Pancreas (tissue), 10 donors: ENCODE measurements around the gene FAH. TPM values are rescaled to one million over a fixed set of nuclear protein-coding genes. Genes with fewer than 3 reads are reported as not detected.

Source experiments
- ATAC-seq, 4 donors: fragments of 200-7000 bp; cut with Tn5 transposase; one replicate each; pipeline versions ENCODE4 v1.8.0 to v1.9.1; 2020; ENCODE audit warnings: mild to moderate bottlenecking in 4 of 4, moderate library complexity in 4 of 4
- DNase-seq, 6 donors: peaks; one replicate each; pipeline ENCODE4 v3.0.0-alpha.2; 2020
- FAIRE-seq: peaks from 2 replicates; lab custom pipeline; 2012; peaks lifted over from hg19 to GRCh38; lab: Jason Lieb, UNC
- H3K27ac ChIP-seq, 4 donors: fragments of 200-600 bp; sonication (generic); 1 replicate in 3 of 4; 2 replicates in 1 of 4; pipeline versions ENCODE4 v1.5.0 to v1.8.0; 2020
- H3K27me3 ChIP-seq, 4 donors: fragments of 200-600 bp; one replicate each; pipeline ENCODE4 v1.8.0; 2021
- H3K36me3 ChIP-seq, 3 donors: fragments of 200-600 bp; sonication (generic) in 1 of 3; one replicate each; pipeline versions ENCODE4 v1.5.0 to v1.8.0; 2020 to 2021
- H3K4me1 ChIP-seq, 3 donors: fragments of 200-600 bp; one replicate each; pipeline ENCODE4 v1.8.0; 2021
- H3K4me3 ChIP-seq, 4 donors: fragments of 200-600 bp; sonication (generic) in 2 of 4; one replicate each; pipeline versions ENCODE4 v1.5.0 to v1.8.0; 2020 to 2021
- H3K9me3 ChIP-seq, 4 donors: fragments of 200-600 bp; one replicate each; pipeline ENCODE4 v1.8.0; 2021
- WGBS, 2 donors: extraction: QIAGEN DNeasy Blood & Tissue Kit; methylation state at CpG; one replicate each; pipeline ENCODE4 v1.1.7; 2013; 5-methylcytosine and 5-hydroxymethylcytosine counted together
- intact Hi-C, 3 donors: fragments of 100-400 bp; cut with DNase I; formaldehyde crosslinking; loops; one replicate each; pipeline versions ENCODE4 v1.11.1 to v1.14.2; 2022
- polyA plus RNA-seq, 2 donors: library from polyadenylated mRNA; stranded (reverse); fragments of 200-250 nt; gene quantifications; one replicate each; pipeline ENCODE4 v1.2.3, GENCODE V29; 2013
- total RNA-seq, 6 donors: library from RNA; stranded (reverse); fragmentation: NEBNext Ultra II Directional in 4 of 6; extraction: Animal tissue kit (Norgen Biotek cat#: 25700) in 4 of 6; gene quantifications; one replicate each; pipeline versions ENCODE4 v1.2.1 to v1.2.4, GENCODE V29; 2021 to 2023
- TF ChIP-seq, protein P1 (sequence below), 4 donors: fragments of 200-600 bp; sonication (generic) in 3 of 4; IDR thresholded peaks; one replicate each; pipeline versions ENCODE4 v1.5.0 to v1.8.0; 2021; ENCODE audit warnings: antibody characterized with exemption in 4 of 4
- donor health status: healthy with polysubstance abuse.
- donor health status: DM: no; HTN: no; CAD: no; lungs with moderate emphysema.
- donor health status: DM: no; HTN: no; CAD: no.
- donor health status: control.
- donor health status: control.
- donor health status: Bipolar disorder and iron deficiency.
- donor health status: DM: yes; HTN: yes; CAD: no.
- donor health status: DM: no; HTN: no; CAD: no.
- donor health status: DM: no; HTN: no; CAD: no.
- donor health status: DM: yes; HTN: yes; CAD: no.

The FAH gene
- total and polyA plus RNA-seq, 8 donors, result 5.0 to 22.9 (median 11.7) TPM

DNA sequence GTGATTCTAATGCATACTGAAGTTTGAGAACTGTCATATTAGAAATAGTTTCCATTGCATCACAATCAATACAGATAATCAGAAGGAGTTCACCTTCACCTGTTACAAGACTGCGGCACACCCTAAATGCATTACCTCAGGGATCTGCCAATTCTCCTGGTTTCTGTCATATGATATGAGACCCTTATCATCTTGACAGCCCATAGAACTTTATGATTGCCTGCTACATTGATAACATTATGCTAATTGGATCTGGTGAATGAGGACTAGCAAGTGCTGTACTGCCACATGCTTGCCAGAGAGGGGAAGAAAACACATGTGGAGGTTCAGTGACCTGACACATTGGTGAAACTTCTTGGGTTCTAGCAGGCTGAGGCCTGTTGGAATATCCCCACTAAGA is 41.4 kb downstream of the FAH start:
- no peaks in the 10 kb centered on the region for H3K27me3 ChIP-seq
- ATAC-seq (no peak), DNase-seq (no peak), FAIRE-seq (no peak)
- H3K4me1 ChIP-seq, result no peaks in the 10 kb centered on the region
- 77 to 100% methylated on average over 1 of the region's 1 CpG for WGBS, 2 donors
- TF ChIP-seq, protein P1, sequence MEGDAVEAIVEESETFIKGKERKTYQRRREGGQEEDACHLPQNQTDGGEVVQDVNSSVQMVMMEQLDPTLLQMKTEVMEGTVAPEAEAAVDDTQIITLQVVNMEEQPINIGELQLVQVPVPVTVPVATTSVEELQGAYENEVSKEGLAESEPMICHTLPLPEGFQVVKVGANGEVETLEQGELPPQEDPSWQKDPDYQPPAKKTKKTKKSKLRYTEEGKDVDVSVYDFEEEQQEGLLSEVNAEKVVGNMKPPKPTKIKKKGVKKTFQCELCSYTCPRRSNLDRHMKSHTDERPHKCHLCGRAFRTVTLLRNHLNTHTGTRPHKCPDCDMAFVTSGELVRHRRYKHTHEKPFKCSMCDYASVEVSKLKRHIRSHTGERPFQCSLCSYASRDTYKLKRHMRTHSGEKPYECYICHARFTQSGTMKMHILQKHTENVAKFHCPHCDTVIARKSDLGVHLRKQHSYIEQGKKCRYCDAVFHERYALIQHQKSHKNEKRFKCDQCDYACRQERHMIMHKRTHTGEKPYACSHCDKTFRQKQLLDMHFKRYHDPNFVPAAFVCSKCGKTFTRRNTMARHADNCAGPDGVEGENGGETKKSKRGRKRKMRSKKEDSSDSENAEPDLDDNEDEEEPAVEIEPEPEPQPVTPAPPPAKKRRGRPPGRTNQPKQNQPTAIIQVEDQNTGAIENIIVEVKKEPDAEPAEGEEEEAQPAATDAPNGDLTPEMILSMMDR (IDR thresholded peaks at IDR 0.05), result no peak
- no peak overlapping the region for H3K27ac ChIP-seq
- no peak overlapping the region for H3K4me3 ChIP-seq
- intact Hi-C loops, result no loop called here
- H3K9me3 ChIP-seq, result no peaks in the 10 kb centered on the region
- H3K36me3 ChIP-seq, result no peaks in the 10 kb centered on the region

DNA sequence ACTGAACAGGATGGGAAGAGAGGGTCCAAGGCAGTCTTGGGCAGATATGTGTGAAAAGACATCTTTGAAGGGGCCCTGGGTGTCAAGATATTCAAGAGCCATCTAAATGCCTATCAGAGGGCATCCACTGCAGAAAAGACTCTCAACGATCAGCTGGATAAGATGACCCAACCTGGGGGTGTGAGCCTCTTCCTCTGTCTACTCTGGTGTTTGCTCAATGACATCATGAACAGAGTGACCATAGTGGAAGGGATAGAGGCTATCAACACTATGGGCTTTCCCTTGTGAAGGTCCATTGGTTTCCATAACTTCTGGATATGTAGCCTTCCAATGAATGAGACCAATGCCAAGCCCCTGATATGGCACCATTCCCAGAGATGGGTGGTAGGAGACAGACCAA is 42.1 kb downstream of the FAH start:
- FAIRE-seq, result no peak
- H3K36me3 ChIP-seq, result no peaks in the 10 kb centered on the region
- DNase-seq, result no peak
- WGBS, 2 donors, result 81 to 85% methylated on average over 1 of the region's 1 CpG
- no peak for ATAC-seq
- no peak overlapping the region for H3K27ac ChIP-seq
- intact Hi-C loops, result no loop called here
- H3K4me3 ChIP-seq, result no peak overlapping the region
- no peaks in the 10 kb centered on the region for H3K4me1 ChIP-seq
- H3K9me3 ChIP-seq, result no peaks in the 10 kb centered on the region
- TF ChIP-seq, protein P1 (IDR thresholded peaks at IDR 0.05), result no peak
- no peaks in the 10 kb centered on the region for H3K27me3 ChIP-seq

- Histone ChIP-seq H3K4me1 (no peaks in the 10 kb centered on the region), H3K9me3 (no peaks in the 10 kb centered on the region), H3K27me3 (no peaks in the 10 kb centered on the region), H3K36me3 (no peaks in the 10 kb centered on the region), H3K4me3 (no peak overlapping the region), H3K27ac (no peak overlapping the region)
- FAIRE-seq (no peak), ATAC-seq (no peak), DNase-seq (no peak)
- WGBS, 2 donors, result 70 to 75% methylated on average over 2 of the region's 2 CpGs
- intact Hi-C loops, result no loop called here
- TF ChIP-seq, protein P1 (IDR thresholded peaks at IDR 0.05), result no peak
Observed at GRCh38 chr15:80199366-80199765, 46.6 kb downstream of the FAH start.

- ATAC-seq, result no peak
- WGBS, 2 donors, result 57 to 87% methylated on average over 3 of the region's 3 CpGs
- intact Hi-C loops, result no loop called here
- H3K9me3 ChIP-seq, result no peaks in the 10 kb centered on the region
- H3K27me3 ChIP-seq, result no peaks in the 10 kb centered on the region
- H3K36me3 ChIP-seq, result no peaks in the 10 kb centered on the region
- H3K4me1 ChIP-seq, result no peaks in the 10 kb centered on the region
- no peak overlapping the region for H3K27ac ChIP-seq
- TF ChIP-seq, protein P1 (IDR thresholded peaks at IDR 0.05), result no peak
- DNase-seq, result no peak
- no peak overlapping the region for H3K4me3 ChIP-seq
- no peak for FAIRE-seq
Observed at GRCh38 chr15:80199869-80200268, 47.1 kb downstream of the FAH start.

GRCh38 chr15:80201256-80202015 is 48.6 kb downstream of the FAH start:
- ATAC-seq (no peak), DNase-seq (peak in 1 of 6 donors; percentile 38), FAIRE-seq (no peak)
- no peak overlapping the region for H3K27ac ChIP-seq
- no peak overlapping the region for H3K4me3 ChIP-seq
- no peaks in the 10 kb centered on the region for H3K36me3 ChIP-seq
- H3K9me3 ChIP-seq, result no peaks in the 10 kb centered on the region
- no peaks in the 10 kb centered on the region for H3K27me3 ChIP-seq
- 83 to 84% methylated on average over 26 of the region's 26 CpGs for WGBS, 2 donors
- TF ChIP-seq, protein P1 (IDR thresholded peaks at IDR 0.05), result no peak
- no peaks in the 10 kb centered on the region for H3K4me1 ChIP-seq
- intact Hi-C loops, result no loop called here
